NCI-H187 treated with DMSO at 0.1 percent for 48 hours (cell line): ENCODE results near the gene NLN.

Experiments used
- DNase-seq: peaks from one replicate; lab custom pipeline; 2025; lab: John Stamatoyannopoulos, UW

Gene NLN

GRCh38 chr5:65809817-65810531, 88.0 kb downstream of the NLN start:
- no peak for DNase-seq

- DNase-seq: no peak
Observed at GRCh38 chr5:65811004-65811403, 89.0 kb downstream of the NLN start.

DNA sequence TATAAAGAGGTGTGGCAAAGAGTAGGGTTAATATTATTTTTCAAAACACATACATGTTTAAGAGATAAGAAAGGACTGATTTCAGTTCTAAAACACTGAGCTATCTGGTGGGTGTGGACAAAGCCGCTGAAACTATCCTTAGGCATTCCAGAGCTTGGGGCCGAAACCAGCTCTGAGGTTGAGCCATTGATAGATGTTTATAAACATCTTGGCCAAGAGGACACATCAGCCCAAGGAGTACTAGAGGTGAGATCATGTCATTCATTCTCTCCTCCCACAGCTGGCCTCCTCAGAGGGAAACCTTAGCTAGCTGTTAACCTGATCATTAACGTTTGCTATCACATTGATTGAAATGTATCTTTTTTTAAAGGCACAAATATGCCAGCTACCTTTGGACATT, 89.9 kb downstream of the NLN start:
- DNase-seq: no peak

GRCh38 chr5:65812648-65813047, 90.6 kb downstream of the NLN start:
- no peak for DNase-seq

DNA sequence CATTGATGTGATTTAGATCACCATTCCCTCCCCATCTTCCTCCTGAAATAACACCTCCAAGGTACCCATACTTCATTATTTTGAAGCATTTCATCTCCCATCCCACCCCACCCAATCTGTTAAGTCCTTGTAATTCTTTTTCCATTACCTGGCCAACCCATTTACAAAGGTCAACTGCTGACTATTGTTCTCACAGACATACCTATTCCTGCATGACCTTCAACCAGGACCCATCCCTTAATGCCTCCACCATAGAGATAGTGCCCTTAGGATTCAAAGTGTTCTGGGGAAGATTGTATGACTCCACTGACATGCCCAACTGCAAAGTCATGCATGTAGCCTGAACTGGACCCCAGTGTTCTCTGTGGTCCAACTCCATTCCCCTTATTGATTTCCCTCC, 91.2 kb downstream of the NLN start:
- no peak for DNase-seq

- DNase-seq: no peak
Observed at GRCh38 chr5:65815161-65815560, 93.2 kb downstream of the NLN start.

- DNase-seq: no peak
Observed at GRCh38 chr5:65816729-65817128, 94.7 kb downstream of the NLN start.

DNA sequence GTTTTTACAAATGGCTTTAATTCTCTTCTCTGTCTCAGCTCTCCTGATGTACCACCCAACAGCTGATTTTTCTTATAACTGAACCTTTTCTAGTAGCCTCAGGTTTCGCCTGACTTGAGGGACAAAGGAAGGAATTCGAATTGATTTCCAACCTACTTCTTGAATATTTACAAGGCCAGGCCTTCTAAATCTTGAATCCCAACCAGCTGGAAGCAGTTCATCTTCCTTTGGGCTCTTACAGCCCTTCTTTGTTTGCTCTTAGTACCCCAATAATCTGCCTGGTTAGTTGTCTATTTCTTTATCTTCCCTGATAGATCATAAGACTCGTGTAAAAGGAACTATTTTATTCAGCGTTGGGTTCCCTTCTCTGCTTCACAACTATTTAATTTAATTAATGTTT, 95.9 kb downstream of the NLN start:
- no peak for DNase-seq

- no peak for DNase-seq
Observed at GRCh38 chr5:65818592-65818991, 96.6 kb downstream of the NLN start.

DNA sequence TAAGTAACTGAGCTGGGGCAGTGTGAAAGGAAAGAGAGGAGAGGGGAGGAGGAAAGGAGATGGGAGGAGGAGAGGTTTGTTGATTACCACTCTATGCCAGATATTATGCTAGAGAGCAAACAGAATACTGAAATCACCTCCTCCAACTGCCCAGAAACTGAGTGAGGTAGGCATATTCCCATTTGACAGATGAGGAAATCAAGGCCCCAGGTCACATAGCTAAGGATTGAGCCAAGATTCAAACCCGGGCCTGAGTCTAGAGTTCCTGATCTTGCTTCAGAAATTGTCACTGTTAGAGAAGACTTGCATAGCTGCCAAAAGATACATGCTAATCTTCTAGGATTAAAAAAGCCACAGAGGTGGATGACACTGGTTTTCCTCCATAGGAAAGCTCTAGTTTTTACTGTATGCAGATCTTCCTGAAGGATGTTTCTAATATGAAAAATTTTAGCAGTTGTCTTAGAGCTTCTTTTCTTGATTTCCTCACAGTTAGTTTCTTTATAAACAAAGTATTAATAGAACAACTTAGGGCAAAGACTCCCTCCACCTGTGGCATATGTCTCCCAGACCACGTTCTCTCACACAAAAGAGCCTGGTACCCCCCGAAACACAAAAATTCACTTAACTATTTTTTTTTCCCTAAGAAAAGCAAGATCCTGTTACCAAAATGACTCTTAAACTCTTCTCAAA, 97.4 kb downstream of the NLN start:
- no peak for DNase-seq

DNA sequence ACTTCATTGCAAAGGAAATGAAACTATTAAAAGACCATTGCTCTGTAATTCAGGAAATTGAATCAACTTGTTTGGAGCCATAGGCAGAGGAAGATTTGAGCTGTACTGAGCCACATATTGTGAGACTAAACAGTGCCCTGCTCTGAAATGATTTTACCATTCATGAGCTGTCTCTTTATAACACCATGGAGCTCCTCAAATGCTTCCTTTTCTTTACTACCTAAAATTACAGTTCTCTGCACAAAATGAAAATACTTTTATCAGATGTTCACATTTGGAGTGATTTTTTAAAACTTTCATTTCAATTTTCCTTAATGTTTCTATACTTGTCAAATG, 97.9 kb downstream of the NLN start:
- no peak for DNase-seq

GRCh38 chr5:65820373-65820772, 98.4 kb downstream of the NLN start:
- DNase-seq: no peak

DNA sequence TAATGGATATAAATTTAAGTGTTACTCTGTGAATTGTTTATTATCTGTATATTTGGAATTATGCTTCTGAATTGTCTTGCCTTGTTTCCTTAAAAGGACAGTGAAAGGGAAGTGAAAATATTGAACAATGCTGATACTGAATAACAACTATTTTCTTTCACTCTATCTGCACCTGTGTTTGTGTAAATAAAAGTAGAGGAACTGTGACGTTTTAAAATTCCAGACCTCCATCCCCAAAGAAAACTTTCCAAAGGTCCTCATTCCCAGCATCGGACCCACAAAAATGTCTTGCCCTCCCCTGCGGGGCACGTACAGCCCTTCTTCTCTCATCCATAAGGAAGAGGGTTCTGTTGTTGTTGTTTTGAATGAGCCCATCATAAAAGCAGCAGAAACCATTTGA, 100.0 kb downstream of the NLN start:
- no peak for DNase-seq

DNA sequence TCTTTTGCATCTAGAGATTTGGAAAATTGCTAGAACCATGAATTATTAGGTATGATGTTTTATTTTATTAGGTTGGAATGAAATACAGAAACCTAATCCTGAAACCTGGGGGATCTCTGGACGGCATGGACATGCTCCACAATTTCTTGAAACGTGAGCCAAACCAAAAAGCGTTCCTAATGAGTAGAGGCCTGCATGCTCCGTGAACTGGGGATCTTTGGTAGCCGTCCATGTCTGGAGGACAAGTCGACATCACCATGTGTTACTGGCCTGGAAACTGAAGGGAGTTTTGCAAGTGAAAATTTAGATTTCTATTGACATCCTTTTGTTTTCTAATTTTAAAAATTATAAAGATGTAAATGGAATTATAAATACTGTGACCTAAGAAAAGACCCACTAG, 100.7 kb downstream of the NLN start:
- DNase-seq: no peak

- no peak for DNase-seq
Observed at GRCh38 chr5:65823204-65823603, 101.2 kb downstream of the NLN start.

DNA sequence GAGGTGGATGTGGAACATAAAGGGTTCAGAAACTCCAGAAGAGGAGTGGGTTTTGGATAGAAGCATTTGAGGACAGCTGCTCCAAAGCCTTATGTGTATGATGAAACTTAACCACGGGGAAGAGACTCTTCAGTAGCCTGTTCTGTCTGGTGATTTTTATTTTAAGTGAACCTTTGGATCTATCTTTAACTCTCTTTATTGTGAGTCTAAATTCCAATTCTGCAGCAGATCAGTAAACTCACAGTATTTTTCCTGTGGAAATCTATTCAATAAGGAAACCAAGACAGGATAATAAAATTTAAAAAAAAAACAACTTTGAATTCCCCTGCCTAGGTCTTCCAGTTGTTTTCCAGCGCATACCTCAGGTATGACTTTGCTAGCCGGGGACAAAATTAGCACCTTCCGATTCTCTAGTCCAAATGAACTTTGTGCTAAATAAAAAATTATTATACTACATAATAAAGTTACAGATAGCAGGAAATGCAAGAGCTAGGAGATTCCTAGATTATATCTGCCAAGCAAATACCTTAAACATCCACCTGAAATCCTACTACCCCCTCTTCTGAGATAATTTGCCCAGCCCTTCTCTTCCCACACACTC, 101.9 kb downstream of the NLN start:
- DNase-seq: no peak

- no peak for DNase-seq
Observed at GRCh38 chr5:65825408-65826328, 103.7 kb downstream of the NLN start.

DNA sequence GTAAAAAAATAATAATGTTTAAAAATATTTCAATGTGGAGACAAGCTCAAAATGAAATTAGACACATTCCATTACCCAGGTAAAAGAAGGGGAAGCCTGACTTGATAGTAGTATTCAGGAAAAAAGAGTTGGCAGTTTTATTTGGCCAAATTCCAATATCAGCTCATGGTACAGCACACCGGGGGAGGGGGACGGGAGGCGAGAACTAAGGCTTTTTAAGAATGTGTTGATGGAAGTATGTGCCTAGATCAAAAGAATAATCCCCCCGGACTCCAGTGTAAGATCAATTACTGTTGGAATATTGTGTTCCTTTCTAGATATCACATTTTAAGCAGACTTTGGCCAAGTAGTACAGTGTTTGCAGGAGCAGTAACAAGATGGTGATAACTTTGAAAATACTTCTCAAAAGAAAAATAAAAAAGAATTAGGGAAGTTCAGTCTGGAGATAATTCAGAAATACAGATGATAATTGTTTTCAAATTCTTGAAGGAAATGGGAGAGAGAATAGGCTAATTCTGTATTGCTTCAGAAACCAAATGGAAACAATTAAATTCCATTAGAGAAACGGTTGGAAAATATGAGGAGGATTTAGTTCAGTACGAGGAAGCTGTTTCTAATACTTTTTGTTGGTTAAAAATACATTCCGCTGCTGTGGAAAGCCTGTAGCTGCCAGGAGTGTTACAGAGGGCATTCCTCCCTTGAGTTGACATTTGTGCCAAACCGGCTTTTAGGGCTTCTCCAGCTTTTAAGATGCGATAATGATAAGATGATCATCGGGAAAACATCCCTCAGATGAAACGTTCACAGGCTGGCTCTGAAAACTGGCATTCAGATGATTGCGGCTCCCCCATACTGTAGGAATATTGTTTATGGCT, 106.3 kb downstream of the NLN start:
- no peak for DNase-seq

DNA sequence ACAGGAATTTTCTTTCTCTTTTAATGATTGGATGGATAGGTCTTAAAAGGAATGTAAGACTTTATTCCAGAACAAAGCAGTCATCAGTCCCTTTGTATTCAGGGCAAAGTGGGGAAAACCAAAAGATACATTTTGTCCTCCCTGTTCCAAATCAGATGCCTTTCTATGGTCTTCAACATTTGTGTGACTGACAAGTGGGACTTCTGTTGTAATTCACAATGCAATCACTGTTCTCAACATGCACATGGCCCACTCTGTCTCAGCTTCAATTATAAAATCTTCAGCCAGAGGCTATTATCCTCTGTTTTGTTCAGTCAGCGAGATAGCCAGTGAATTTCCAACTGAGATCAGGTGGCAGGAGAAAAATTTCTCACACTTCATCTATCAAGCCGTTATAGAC, 108.9 kb downstream of the NLN start:
- no peak for DNase-seq

DNA sequence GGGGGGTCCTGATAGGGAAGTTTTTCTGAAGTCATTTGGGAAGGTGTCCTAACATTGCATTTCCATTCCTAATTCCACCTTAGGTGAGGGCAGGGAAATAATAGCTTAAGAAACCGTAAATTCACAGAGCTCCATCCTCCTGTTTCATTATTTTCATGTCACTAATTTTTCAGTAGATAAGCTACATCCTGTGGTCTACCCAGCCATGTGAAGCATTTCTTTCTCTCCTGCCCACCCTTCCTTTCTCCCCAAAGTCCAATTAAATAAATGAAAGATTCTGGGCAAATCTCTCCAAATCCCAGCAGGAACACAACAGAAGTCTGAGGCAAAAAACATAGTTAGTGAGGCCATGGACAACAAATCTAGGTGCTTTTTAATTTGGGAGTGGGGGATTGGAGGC, 109.3 kb downstream of the NLN start:
- DNase-seq: no peak

DNA sequence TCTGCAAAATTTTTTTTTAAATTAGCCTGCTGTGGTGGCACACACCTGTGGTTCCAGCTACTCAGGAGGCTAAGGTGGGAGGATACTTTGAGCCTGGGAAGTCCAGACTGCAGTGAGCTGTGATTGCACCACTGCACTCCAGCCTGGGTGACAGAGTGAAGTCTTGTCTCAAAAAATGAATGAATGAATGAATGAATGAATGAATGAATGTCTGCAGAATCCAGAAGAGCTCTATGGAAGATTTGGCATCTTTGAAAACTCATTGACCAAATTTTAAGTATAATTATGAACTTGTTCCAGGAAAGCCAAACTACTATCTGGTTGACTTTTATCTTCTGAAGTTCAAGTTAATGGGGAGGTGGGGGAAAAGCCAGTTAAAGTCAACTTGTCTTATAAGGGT, 110.1 kb downstream of the NLN start:
- no peak for DNase-seq
